GM18868 (cell line): Measurements from ENCODE around the gene BCL2L1.
A peak's percentile ranks its signal among the peaks of the same experiment; 100 is the strongest.
"Not testable (repeated sequence)": the region's sequence is repeated elsewhere in the genome, so short reads cannot be mapped to it uniquely, and the experiment has no call there.

Source experiments
- ATAC-seq: cut with Tn5 transposase; IDR thresholded peaks from one replicate; pipeline ENCODE4 v1.9.1; 2021; ENCODE audit warnings: mild to moderate bottlenecking, moderate library complexity; ENCODE audit not compliant: unreplicated experiment

The BCL2L1 gene

DNA sequence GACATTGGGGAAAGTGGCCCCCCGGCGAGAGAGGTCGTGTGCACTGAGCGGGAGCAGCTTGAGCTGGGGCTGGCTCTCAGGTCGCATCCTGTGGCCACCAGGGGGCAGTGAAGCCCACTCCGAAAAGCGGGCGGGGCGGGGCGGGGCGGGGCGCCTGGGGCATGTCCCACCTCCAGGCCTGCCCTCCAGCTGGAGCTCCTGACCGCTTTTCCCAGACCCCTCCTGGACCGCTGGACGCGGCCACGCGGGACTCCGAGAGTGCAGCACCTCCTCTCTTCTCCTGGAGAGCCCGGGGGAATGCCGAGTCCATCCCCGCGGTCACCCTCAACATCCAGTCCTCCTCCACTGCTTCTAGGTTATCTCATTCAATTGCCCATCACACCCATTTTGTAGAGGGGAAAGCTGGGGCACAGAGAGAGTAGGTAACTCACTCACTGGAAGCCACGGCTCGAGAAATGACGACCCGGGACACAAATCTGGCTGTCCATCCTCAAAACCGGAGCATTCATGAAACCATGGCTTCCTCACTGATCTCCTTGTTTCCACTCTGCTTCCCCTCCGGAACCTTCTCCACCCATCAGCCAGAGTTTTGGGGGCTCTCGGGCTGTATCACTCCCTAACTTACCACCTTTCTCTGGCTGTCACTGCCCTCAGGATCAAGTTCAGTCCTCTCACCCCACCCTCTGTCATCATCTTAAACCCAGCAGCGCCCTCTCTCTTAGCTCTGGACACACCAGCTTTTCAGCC is 60.9 kb downstream of the BCL2L1 start:
- ATAC-seq = peak; percentile 71

DNA sequence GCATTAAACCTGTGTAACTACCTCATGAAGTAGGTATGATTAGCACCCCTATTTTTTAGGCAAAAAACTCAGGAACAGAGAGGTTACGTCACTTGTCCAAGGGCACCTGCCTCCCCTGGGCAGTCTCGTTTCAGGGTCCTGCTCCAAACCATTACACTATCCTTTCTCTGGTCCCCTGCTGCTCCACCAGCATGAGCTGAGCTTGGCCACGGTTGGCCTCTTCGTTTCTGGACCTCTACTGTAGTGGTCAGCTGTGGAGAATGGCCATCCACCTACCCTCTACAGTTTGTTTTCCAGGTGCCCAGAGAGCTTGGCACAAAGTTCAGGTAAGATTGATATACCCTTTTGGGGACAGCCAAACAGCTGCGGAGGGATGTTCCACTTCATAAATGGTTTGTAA is 68.1 kb downstream of the BCL2L1 start:
- no peak for ATAC-seq

DNA sequence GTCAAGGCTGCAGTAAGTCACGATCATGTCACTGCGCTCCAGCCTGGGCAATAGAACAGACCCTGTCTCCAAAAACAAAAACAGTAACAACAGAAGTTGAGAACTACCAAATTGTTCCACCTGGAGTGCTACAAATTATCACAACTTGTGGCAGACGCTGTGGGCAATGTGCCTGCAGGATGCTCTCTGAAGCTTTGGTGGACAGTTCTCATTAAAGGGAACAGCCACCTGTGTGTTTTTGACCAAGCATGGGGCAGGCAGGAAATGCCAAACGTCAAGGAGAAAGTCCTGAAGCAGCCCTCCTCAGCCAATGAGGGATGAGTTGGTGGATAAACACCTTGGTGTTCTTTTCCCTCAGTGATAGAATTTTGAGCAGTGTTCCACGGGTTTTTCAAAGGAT is 69.1 kb downstream of the BCL2L1 start:
- ATAC-seq = no peak

DNA sequence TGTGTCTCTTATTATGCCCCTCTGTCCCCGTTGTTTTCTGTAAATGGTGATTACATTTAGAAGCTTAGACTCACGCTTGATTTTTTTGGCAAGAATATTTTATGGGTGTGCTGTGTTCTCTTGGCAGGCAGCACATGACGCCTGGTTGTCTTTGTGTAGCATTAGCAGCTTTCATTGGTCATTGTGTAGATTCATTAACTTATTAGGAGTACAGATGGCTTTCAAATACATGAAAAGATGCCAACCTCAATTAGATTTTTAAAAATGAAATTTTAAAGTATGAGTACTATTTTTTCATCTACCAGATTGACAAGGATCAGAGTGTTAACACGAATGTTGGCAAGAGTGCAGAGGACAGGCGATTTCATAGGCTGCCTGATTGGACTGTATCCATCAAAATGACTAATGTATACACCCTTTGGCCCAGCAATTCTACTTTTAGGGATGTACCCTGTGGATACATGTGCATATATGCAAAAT is 69.7 kb downstream of the BCL2L1 start:
- no peak for ATAC-seq

DNA sequence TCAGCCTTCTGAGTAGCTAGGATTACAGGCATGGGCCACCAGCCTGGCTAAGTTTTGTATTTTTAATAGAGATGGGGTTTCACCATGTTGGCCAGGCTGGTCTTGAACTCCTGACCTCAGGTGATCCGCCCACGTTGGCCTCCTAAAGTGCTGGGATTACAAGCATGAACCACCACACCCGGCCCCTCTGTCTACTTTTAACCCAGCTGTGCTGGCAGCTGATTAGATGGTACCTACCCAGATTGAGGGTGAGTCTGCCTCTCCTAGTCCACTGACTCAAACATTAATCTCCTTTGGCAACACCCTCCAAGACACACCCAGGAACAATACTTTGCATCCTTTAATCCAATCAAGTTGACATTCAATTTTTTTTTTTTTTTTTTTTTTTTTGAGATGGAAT is 74.6 kb downstream of the BCL2L1 start:
- ATAC-seq = not testable (repeated sequence)

DNA sequence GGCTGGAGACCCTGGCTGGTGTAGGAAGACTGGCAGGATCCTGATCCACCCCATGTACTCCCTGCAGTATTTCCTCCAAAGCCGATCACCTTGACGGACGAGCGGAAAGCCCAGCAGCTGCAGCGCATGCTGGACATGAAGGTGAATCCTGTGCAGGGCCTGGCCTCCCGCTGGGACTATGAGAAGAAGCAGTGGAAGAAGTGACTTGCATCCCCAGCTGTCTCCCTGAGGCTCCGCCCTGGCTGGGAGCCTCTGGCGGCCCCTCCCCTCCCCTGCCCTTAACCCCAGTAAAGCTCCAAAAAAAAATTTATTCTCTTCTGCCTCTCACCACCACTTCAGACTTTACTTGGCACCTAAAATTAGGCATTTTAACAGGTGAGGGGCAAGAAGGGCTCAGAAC is 78.0 kb downstream of the BCL2L1 start:
- no peak for ATAC-seq

DNA sequence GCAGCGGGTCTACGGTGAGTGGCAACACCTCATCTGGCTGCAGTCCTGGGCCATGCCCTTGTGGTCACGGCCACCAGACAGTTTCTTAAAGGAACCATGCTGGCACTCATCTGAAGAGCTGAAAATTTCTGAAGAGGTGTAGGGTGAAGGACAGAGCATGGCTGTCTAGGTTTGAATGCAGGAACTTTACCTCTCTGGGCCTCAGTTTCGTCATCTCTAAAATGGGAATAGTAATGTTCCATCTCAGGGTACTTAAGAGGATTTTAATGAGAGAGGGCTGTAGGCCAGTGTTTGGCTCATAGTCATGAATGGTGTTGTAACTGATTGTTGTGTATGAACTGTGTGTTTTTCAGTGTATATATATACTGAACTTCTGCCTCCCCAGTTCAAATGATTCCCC is 79.1 kb downstream of the BCL2L1 start:
- no peak for ATAC-seq

DNA sequence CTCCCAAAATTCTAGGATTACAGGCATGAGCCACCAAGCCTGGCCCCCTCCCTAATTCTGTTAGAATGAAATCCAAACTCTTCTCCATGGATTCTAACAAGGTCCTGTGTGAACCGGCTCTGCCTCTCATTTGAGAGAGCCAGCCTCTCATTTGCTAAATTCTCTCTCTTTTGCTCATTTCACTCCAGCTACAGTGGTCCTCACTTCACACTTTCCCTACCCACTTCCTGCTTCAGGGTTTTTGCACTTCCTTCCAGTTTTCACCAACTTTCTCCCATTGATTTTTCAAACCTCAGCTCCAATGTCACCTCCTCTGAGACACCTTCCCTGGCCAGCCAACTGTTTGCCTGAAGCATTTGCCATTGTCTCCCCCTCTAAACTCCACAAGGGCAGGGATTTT is 79.8 kb downstream of the BCL2L1 start:
- ATAC-seq = no peak

DNA sequence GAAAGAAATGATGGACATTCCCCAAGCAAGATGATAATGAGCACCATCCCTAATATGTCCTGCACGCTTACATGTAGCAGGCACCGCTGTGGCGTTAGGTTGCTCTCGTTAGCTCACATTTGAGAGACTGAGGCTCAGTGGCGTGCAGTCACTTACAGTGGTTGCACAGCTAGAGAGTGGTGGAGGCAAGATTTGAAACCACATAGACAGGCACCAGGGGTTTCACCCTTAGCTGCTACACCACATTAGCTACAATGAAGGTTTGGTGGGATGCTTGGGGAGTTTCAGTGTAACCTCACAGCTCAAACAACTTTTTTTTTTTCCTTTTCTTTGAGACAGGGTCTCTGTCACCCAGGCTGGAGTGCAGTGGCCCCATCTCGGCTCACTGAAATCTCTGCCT is 81.3 kb downstream of the BCL2L1 start:
- ATAC-seq = peak; percentile 50

DNA sequence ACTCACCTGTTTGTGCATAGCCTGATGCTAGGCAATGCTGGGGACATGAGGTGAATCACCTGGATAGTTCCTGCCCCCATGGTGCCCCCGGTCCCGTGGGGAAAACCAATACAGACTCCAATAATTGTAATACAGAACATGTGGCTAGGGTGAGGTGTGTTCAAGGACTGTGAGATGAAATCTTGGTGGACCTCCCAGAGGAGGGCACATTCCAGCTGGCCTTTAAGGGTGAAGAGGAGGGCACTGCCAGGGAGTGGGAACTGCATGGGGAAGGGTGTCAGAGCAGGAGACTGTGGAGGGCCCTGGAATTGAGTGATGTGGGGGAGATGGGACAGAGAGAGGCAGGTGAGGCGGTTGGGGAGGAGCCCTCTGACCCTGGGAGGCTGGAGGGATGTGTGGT is 82.4 kb downstream of the BCL2L1 start:
- no peak for ATAC-seq

DNA sequence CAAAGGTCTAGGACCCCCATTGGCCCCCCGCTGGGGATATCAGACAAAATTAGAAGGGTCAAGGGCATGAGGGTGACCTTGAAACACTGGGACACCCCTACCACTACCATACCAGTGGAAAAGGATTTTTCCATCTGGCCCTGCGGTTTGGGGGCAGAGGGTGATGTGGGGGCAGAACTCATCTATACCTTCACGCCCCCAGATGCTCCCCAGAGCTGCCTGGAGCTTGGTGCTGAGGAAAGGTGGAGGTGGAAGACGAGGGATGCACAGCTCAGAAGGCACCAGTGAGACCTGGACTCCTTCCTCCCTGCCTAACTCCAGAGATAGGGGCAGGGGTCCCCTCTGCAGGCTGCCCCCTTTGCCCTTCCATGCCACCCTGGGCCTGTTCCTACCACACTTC is 83.9 kb downstream of the BCL2L1 start:
- ATAC-seq = no peak

DNA sequence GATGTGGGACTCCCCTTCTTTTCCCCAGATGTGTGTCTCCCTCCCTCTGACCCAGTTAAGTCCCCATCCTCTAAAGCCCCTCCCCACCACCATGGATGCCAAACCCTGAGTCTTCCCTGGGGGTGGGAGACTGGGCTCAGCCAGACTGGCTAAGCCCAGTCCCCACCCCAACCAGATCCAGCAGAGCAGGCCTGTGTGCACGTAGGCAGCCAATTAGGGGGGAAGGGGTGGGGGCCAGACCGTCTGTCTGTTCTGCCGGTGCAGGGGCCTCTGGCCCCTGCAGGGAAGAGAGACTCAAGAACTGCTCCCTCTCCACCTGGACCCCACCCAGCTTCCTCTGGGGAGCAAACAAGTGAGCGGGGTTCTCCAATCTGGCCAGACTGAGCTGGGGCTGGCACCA is 84.4 kb downstream of the BCL2L1 start:
- no peak for ATAC-seq

DNA sequence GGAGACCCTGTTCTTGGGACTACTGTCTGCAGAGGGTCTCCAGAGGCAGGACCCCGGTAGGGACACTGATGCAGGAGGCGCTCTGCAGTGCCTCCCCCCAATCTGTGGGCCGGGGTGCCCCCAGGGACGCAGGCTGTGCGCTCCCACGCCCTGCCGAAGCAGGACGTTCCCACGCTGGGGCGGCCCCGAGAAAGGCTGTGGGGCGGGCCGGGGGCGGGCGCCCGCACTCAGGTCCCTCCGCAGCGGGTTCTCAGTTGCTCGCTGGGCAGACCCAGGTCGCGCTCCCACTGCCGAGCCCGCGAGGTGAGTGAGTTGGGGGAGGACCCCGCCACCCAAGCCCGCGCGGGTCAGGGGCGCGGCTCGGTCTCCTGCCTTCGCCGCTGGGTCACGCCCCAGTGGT is 85.0 kb downstream of the BCL2L1 start, which contains the start of gene COX4I2:
Gene COX4I2 (plus strand): TSS at position 253 of the 400 bp plus-strand sequence. CDS start 1,106 bp downstream, outside the sequence.
- no peak for ATAC-seq

DNA sequence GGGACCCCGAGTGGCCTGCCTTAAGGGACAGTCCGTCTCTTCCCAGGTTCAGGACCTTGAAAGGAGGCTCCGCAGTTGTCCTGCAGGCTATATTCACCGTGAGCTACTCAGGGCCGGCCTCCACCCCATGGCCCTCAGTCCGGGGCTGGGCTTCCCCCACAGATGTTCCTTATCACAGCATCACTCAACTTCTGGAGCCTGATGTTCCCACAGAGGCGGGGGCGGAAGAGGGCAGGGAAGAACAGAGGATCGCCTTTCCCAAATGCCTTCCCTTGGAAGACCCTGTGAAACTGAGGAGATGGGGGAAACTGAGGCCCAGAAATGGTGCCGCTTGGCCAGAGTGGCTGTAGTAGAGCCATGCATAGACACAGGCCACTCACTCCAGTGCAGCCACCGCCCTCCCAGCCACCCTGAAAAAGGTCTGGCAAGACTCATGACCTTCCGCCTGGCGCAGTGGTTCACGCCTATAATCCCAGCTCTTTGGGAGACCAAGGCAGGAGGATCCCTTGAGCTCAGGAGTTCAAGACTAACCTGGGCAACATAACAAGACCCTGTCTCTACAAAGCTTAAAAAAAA is 89.2 kb downstream of the BCL2L1 start:
- no peak for ATAC-seq

DNA sequence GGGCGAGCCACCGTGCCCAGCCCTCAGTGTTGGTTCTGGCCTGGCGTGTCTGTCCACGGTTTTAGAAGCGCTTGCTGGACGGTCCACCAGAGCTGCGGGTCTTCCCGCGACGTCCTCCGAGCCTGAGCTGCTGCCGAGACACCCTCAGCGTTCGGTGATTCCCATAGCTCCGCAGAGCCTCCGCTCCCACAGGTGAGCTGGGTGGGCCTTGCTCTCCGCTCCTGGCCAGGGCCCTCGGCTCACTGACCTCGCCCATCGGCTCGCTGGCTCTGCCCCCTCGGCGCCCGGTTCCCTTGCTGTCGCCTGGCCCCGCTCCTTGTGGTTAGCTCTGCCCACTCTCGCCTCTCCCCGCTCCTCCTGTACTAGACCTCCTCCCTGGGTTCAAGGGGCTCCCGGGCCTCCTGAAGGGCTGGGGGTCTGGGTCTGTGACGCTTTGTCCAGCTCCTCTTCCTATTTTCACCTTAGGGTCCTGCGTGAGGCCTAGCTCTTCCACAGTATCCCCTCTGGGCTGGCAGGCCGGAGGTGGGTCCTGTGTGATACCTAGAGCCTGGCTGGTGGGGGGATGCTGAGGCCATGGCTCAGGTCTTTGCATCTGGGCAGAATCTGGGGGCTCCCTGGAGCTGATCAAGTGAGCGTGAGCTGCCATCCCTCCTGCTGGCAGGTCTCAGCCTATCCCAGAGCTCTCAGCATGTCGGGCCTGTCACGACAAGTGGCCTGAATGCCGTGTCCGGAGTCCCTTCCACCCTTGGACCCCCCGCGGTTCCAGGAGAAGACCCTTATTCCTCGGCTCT is 89.9 kb downstream of the BCL2L1 start:
- no peak for ATAC-seq

DNA sequence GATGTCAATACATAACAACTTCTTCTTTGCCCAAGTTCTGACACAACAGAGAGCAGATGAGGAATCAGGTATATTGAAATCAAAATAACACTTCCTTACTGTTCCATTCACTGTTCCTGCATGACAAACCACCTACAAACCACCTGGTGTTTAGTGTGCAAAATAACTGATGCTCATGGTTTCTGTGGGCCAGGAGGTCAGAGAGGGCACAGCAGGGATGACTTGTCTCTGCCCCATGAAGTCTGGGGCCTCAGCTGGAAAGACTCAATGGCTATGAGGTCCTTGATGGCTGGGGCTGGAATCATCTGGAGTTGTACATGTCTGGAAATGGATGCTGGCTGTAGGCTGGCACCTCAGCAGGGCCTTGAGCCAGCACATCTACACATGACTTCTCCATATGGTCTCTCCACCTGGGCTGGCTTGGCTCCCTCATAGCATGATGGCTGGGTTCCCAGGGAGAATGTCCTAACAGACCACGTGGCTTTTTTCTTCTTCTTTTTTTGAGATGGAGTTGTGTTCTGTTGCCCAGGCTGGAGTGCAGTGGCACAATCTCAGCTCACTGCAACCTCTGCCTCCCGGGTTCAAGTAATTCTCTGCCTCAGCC is 92.4 kb downstream of the BCL2L1 start:
- ATAC-seq = peak; percentile 54

DNA sequence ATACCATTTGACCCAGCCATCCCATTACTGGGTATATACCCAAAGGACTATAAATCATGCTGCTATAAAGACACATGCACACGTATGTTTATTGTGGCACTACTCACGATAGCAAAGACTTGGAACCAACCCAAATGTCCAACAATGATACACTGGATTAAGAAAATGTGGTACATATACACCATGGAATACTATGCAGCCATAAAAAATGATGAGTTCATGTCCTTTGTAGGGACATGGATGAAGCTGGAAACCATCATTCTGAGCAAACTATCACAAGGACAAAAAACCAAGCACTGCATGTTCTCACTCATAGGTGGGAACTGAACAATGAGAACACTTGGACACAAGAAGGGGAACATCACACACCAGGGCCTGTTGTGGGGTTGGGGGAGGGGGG is 94.6 kb downstream of the BCL2L1 start:
- ATAC-seq = not testable (repeated sequence)

DNA sequence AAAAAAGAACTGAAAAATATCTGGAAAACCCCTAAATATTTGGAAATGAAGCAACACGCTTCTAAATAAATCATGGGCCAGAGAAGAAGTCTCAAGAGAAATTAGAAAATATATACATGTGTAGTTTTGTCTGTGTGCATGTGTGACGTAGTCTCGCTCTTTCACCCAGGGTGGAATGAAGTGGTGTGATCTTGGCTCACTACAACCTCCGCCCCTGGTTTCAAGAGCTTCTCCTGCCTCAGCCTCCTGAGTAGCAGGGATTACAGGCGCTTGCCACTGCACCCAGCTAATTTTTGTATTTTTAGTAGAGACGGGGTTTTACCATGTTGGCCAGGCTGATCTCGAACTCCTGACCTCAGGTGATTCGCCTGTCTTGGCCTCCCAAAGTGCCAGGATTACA is 96.1 kb downstream of the BCL2L1 start:
- peak; percentile 31 for ATAC-seq

DNA sequence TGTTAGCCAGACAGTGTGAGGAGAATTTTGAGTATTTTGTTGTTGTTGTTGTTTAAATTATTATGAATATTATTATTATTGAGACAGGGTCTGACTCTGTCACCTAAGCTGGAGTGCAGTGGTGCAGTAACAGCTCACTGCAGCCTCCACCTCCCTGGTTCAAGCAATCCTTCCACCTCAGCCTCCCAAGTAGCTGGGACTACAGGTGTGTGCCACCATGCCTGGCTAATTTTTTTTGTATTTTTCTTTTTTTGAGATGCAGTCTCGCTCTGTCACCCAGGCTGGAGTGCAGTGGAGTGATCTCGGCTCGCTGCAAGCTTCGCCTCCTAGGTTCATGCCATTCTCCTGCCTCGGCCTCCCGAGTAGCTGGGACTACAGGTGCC is 99.6 kb downstream of the BCL2L1 start:
- ATAC-seq = not testable (repeated sequence)

DNA sequence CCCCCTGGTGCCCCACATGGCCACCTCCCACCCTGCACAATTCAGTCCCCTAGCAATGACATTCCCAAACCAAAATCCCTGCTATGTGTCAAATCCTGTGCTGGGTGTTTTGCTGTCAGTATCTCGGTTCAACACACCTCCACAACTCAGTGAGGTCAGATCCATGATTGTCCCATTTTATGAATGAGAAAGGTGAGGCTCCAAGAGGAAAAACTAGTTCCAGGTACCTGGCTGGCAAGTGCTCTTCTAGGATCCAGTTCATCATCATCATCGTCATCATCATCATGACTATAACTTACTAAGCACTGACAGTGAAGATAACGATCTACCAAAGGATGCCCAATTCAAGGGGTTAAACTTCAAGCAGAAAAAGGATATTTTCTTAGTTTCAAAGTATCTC is 102.4 kb downstream of the BCL2L1 start:
- no peak for ATAC-seq

DNA sequence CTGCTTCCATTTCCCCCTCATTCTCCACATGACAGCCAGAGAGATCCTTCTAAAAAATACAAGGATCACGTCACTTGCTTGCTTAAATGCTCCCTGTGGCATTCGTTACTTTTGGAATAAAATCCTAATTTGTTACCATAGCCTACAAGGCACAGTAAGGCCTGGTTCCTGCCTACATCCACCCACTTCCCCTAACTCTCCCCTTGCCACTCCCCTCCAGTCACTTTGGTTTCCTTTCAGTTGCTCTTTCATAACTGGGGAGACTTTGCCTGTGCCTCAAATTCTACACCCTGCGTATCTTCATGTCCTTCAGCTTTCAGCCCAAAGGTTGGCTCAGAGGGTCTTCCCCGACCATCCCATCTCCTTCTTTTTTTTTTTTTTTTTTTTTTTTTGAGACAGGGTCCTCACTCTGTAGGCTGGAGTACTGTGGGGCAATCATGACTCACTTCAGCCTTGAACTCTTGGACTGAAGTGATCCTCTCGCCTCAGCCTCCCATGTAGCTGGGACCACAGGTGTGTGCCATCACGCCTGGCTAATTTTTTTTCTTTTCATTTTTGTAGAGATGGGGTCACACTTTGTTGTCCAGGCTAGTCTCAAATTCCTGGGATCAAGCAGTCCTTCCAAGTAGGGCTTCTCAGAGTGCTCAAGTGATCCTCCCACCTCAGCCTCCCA is 105.1 kb downstream of the BCL2L1 start:
- no peak for ATAC-seq
